GM08714 (cell line): Measurements from ENCODE around the gene FUT8.

ENCODE experiments used
- H3K4me3 ChIP-seq: fragments of 200-500 bp; sonication (Bioruptor generic); 2 replicates; pipeline ENCODE4 v1.5.1; 2014; ENCODE audit warnings: mild to moderate bottlenecking, low read length, inconsistent platforms
- ZNF274 ChIP-seq: IDR thresholded peaks from 2 replicates; pipeline ENCODE4 v1.6.1; 2012; ENCODE audit warnings: mild to moderate bottlenecking, low read depth, low read length

Gene FUT8

DNA sequence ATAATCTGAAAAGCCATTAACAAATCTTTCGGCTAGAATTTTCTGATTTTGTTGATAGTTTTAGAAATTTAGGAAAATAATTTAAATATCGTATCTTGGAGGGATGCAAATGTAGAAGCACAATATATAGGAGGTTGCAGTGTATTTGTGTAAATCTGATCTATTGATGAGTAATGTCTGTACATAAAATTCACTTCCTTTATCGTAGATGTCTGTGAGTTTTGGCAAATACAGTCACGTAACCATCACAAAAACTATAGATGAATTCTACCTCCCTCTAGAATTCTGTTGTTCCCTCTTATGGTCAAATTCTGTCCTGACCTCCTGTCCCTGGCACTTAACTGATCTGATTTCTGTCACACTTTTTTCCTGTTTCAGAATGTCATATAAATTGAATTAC is 151.8 kb downstream of the FUT8 start:
- no peak overlapping the region for H3K4me3 ChIP-seq
- TF ChIP-seq ZNF274 = no peak

DNA sequence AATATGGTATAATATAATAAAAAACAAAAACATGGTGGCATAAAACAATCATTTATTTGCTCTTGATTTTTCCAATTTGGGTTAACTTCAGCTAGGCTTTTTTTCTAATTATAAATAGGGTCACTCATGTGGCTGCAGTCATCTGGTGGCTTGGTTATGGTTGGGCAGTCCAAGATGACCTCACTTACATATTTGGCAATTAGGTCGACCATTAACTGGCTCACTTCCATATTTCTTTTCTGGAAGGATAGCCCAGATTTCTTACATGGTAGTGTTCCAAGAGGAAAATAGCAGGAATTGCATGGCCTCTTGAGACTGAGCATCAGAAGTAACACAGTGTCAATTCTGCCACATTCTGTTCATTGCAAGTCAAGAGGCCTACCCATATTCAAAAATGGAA is 153.4 kb downstream of the FUT8 start:
- H3K4me3 ChIP-seq = no peak overlapping the region
- no peak for TF ChIP-seq ZNF274

DNA sequence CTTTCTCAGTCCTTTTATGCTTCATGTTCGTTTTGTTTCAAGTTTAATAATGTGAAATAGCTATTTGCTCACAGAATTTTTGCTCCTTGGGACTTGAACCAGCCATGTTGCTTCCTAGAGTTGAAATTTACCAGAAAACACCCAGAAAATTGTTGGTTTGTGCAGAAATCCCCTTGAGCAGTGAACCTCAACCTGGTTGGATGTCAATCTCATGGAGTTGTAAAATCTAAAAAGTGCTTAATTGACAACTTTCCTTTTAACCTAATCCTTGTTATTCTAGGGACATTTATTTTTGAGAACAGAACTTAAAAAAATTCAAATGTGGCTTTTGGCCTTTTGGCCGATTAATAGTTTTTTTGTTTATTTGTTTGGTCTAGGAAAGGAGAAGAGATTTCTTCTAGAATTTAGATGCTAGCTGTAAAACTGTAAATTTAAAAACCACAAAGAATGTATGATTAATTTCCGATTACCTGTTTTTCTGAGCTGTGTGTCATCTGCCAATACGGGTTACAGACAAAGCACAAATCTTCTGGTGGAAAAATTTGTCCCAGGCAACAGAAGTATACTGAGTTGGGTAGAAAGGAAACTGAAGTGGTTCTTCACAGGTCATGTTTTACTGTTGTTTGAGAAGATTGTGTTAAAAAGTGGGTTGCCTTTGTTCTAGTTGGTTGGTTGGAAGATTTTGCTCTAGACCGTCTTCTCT is 154.4 kb downstream of the FUT8 start:
- no peak for TF ChIP-seq ZNF274
- no peak overlapping the region for H3K4me3 ChIP-seq

DNA sequence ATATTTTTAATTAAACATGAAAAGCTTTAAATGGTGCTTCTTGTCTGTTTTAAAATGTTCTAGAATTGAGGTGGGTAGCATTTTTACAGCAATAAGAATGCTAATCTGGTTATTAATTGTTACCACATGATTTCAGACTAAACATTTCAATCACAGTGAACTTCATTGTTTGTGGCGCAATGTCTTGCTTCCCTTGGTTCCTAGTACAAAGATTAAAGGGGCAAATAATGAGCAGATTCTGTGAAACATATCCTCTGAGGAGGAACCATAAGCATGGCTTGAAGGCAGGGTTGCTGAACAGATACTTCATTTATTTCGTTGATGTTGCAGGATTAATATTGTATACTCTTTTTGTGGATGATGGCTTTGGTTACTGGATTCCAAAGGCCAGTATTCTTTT is 162.1 kb downstream of the FUT8 start:
- H3K4me3 ChIP-seq = no peak overlapping the region
- no peak for TF ChIP-seq ZNF274

DNA sequence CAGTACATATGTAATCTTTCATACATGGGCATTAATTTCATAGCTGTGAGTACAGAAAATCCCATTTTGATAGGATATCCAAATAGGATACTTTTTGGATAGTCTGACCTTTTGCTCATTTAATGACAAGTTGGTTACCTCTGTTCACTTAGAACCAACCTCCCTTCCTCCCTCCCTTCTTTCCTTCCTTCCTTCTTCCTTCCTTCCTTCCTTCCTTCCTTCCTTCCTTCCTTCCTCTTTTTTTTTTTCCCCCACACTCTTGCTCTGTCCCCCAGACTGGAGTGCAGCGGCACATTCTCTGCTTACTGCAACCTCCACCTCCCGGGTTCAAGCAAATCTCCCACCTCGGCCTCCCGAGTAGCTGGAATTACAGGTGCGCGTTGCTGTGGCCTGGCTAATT is 162.9 kb downstream of the FUT8 start:
- no peak for TF ChIP-seq ZNF274
- H3K4me3 ChIP-seq = no peak overlapping the region

DNA sequence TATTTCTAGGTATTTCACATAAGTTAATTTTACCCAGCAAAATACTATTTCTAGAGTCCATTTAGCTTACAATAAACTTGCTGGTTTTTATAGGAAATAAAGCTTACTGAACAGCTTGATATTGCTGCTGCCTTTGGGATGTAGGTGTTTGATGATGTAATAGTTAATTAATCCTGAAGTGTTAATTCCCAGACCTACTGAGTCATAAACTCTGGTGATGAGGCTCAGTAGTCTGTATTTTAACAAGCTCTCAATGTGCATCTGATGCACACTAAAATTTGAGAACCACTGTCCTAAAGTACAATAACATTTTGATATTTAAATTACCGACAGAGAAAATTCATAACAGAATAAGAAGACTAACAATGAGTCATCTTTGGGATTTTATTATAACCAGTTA is 168.4 kb downstream of the FUT8 start:
- no peak for TF ChIP-seq ZNF274
- H3K4me3 ChIP-seq = no peak overlapping the region

DNA sequence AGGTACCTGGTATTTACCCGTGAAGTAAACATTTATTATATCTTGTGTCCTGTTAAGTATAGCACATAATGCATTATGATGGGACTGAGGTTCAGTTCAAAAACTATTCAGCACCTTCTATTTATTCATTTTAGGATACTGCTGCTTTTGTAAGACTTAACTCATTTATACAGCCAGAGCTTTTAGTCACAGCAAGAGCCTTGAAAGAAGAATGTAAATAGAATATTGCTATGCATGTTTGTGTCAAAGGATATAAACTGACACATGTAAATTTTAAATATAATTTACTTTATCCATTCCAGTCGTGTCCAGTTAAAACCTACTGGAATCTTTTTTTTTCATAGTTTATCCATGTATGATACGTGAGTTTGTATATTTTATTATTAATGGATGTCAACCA is 168.8 kb downstream of the FUT8 start:
- TF ChIP-seq ZNF274 = no peak
- no peak overlapping the region for H3K4me3 ChIP-seq

DNA sequence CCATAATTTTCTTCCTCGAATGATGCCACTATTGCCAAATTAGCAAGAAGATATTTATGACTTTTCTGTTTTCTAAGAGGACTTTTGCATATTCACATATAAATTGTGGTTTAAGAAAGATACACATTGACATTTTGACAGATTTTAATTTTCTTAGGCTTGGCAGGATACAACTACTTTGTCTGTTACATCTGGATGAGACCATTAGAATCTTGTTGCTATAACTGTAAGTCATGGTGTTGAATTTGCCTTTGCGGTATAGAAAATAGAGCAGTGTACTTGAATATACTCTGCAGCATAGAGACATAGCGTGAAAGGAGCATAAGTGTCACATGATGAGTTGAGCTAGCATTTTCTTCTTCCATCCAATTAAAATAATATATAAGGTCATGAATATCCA is 169.3 kb downstream of the FUT8 start:
- H3K4me3 ChIP-seq = no peak overlapping the region
- no peak for TF ChIP-seq ZNF274

DNA sequence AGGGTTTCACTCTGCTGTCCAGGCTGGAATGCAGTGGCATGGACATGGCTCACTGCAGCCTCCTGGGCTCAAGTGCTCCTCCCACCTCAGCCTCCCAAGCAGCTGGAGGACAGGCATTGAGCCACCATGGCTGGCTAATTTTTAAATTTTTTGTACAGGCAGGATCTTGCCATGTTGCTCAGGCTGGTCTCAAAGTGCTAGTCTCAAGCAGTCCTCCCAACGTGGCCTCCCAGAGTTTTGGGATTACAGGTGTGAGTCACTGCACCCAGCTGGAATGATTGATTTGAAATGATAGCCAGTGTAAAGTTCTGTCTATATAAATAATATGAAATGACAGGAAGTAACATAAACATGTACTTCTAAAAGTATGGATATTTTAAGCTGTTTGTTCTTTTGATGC is 172.7 kb downstream of the FUT8 start:
- H3K4me3 ChIP-seq = no peak overlapping the region

DNA sequence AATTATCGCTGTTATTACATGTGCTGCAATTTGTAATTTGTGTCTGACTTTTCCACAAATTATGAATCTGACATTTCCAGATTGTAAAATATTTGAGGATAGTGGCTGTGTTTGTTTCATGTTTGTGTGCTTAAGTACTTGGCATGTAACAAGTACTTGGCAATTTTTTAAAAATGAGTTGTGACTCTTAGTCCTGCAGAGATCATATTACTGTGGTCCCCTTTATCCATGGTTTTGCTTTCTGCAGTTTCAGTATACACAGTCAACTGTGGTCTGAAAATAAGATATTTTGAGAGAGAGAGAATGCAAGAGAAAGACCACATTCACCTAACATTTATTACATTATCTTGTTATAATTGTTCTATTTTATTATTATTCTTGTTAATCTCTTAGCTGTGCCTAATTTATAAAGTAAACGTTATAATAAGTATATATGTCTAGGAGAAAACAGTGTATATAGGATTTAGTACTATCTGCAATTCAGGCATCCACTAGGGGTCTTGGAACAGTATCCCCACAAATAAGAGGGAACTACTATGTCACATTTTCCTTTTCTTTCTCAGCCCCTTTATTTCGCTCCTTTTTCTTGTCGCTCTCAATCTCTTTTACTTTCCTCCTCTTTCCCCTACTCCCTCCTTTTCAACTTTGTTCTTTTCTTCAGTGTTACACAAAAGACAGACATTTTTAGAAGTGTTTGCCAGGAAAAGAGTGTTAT is 176.1 kb downstream of the FUT8 start:
- no peak for TF ChIP-seq ZNF274
- no peak overlapping the region for H3K4me3 ChIP-seq

More for the DNA sequence above, 172.7 kb downstream of the FUT8 start:
- no peak for TF ChIP-seq ZNF274

DNA sequence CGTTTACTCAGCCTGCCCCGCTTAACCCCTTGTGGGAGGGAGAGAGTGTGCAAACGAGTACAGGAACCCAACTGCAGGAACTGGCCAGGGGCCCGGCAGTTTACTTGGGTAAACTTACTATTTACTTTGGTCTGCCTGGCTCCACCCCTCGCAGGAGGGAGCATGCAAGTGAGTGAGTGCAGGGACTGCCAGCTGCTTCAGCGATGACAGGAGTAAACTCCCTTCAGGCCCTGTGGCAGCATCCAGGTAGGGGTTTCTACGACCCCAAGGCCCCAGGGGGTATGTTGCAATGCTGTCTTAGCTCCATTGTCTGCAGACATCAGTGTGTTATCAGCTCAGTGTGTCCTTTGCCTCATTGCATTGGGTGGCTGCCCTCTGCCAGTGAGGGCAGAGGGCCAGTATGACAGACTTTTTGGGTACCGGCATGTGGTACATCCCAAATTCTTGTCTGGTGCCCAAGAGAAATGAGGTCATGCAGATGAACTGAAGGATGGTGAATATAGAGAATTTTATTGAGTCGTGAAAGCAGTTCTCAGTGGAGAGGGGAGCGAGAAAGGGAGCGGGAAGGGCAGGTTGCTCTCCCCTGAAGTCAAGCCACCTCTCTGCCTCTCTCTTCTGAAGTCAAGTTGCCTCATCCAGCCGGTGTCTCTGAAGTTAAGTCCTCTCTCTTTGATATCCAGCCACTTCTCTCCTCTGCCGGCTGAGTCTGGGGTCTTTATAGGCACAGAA is 181.8 kb downstream of the FUT8 start:
- H3K4me3 ChIP-seq = no peak overlapping the region
- TF ChIP-seq ZNF274 = no peak

DNA sequence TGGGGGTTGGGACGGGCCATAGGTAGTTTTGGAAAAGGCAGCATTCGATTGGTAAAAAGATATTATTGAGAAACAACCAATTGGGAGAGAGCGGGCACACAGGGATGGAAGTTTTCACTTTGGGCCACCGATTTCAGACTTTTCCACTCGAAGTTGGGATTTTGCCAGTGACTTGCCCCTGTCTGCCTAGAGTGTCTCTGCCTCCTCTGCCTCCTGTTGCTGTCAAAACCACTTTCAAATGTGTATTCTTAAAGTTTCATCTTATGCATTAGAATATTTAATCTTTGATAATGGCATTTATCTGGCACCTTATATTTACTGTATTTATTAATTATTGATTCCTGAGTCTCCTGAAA is 182.3 kb downstream of the FUT8 start:
- no peak for TF ChIP-seq ZNF274
- no peak overlapping the region for H3K4me3 ChIP-seq

DNA sequence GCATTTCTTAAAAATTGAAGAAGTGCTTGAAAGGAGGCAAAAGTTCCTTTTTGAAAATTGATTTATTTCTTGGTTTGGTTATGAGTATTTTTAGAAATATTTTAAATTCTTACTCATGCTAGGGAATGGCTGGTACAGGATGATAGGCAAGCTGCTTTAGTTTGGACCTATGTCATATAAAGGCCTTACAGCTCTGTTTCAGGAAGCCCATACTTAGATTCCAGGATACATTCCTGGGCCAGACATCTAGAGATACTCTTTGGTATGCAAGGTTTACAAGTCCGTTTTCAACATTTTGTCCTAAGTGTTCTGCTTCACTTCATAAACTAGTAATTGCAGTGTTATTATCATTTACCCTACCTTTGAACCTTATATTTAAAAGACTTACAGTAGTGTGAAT is 186.8 kb downstream of the FUT8 start:
- no peak for TF ChIP-seq ZNF274
- no peak overlapping the region for H3K4me3 ChIP-seq

DNA sequence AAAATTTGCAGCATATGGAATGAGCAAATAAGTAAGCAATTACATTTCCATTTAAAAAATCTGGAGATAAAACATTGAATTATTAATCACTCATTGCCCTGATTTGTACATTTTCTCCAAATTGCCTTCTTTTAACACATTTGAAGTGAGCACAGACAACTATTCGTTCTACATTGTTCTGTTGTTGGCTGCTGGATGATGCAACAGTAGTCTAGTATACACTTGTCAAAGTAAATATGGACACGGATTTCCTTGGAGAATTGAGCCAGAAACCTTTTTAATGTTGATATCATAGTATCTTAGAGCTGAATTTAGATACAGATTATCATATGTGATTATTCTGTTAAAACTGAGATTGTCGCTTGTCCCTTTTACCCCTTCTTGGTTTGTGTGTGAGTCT is 188.2 kb downstream of the FUT8 start:
- H3K4me3 ChIP-seq = no peak overlapping the region
- TF ChIP-seq ZNF274 = no peak

DNA sequence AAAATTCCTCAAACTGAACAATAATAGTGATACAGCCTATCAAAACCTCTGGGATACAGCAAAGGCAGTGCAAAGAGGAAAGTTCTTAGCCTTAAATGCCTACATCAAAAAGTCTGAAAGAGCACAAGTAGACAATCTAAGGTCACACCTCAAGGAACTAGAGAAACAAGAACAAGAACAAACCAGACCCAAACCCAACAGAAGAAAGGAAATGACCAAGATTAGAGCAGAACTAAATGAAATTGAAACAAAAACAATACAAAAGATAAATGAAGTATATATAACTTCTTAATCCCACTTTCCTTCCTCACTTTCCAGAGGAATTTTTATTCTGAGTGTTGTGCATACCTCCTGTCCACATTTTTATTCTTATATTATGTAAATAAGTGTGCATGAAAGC is 192.0 kb downstream of the FUT8 start:
- no peak overlapping the region for H3K4me3 ChIP-seq
- TF ChIP-seq ZNF274 = no peak
